ENCODE measurements around the gene COPZ2.

Gene COPZ2

GRCh38 chr17:47978324-47978723 lies 59.3 kb downstream of the COPZ2 start:
- no peak overlapping the region for H3K9ac ChIP-seq
- peak; percentile 80 for TF ChIP-seq CTCF (conservative IDR thresholded peaks at IDR 0.05; ENCODE audit: low read depth, low read length)
- no peak overlapping the region for H3K4me3 ChIP-seq (IDR thresholded peaks at IDR 0.05; ENCODE audit: insufficient read depth, low read depth, low read length)
- no peak overlapping the region for H3K27ac ChIP-seq
- H3K4me2 ChIP-seq, result no peak overlapping the region
- no peaks in the 10 kb centered on the region for H3K4me1 ChIP-seq (ENCODE audit: low read depth, poor library complexity, severe bottlenecking)
- no peaks in the 10 kb centered on the region for H3K36me3 ChIP-seq (ENCODE audit: insufficient read depth)
- no peaks in the 10 kb centered on the region for H3K79me2 ChIP-seq (ENCODE audit: insufficient read depth, low read depth)
- H2AFZ ChIP-seq (ENCODE audit: low read depth), result no peak overlapping the region
- no peaks in the 10 kb centered on the region for H4K20me1 ChIP-seq (ENCODE audit: insufficient read depth)
- no peaks in the 10 kb centered on the region for H3K27me3 ChIP-seq (ENCODE audit: insufficient read depth, low read depth)

Data from KMS-11 (cell line).